NT2/D1 (cell line): ENCODE data around the gene MED16.

Source experiments
- YY1 ChIP-seq: IDR thresholded peaks from 2 replicates; pipeline ENCODE4 v1.6.1; 2011; ENCODE audit not compliant: insufficient read length, insufficient read depth
- ZNF274 ChIP-seq: IDR thresholded peaks from 2 replicates; pipeline ENCODE4 v1.6.1; 2011; ENCODE audit warnings: mild to moderate bottlenecking, low read depth, low read length

GRCh38 chr19:890831-891230, 2.2 kb downstream of the MED16 start:
- TF ChIP-seq YY1 (no peak), ZNF274 (no peak)
